B cell (primary cell): ENCODE results near the gene CCNDBP1. TPM values are rescaled to one million over a fixed set of nuclear protein-coding genes. Genes with fewer than 3 reads are reported as not detected.

Experiments used
- ATAC-seq: fragments of 200-7000 bp; cut with Tn5 transposase; one replicate; pipeline ENCODE4 v1.10.0; 2021; ENCODE audit warnings: low read depth, mild to moderate bottlenecking, moderate number of reproducible peaks, moderate library complexity
- CTCF ChIA-PET: fragments of 350-600 bp; sonication (Branson Sonifier 250); formaldehyde crosslinking; loops from one replicate; lab custom pipeline; 2021; ENCODE audit warnings: antibody characterized with exemption, inconsistent platforms; lab: Charles Lee
- POLR2A ChIA-PET: fragments of 350-600 bp; sonication (Branson Sonifier 250); formaldehyde crosslinking; loops from one replicate; lab custom pipeline; 2021; ENCODE audit warnings: antibody characterized with exemption; lab: Charles Lee
- DNase-seq: peaks from one replicate; pipeline ENCODE4 v3.0.0; 2013
- H2AFZ ChIP-seq: 2 replicates; pipeline ENCODE4 v1.6.1; 2012; ENCODE audit warnings: mild to moderate bottlenecking, low read depth, low read length; ENCODE audit not compliant: insufficient read depth, poor library complexity, severe bottlenecking
- H3K27ac ChIP-seq, 2 donors: 1 replicate in 1 of 2; 2 replicates in 1 of 2; pipeline ENCODE4 v1.5.1; 2012 to 2013; ENCODE audit warnings: low read length in 2 of 2, mild to moderate bottlenecking in 2 of 2, moderate library complexity in 1 of 2
- H3K27me3 ChIP-seq, 4 experiments: fragments of 200-600 bp in 1 of 4; sonication (generic) in 1 of 4; replicated peaks in 1 of 4; 1 replicate in 2 of 4; 2 replicates in 2 of 4; pipeline versions ENCODE4 v1.6.1 to v1.7.0; 2013 to 2016; ENCODE audit warnings: low read length in 3 of 4, mild to moderate bottlenecking in 2 of 4, mixed read lengths in 1 of 4, moderate library complexity in 1 of 4; ENCODE audit not compliant: insufficient read depth in 4 of 4, control insufficient read depth in 3 of 4; ENCODE audit errors: control extremely low read depth in 1 of 4
- H3K36me3 ChIP-seq, 2 experiments: replicated peaks in 1 of 2; 1 replicate in 1 of 2; 2 replicates in 1 of 2; pipeline versions ENCODE4 v1.6.1 to v1.7.1; 2013; ENCODE audit warnings: low read length in 1 of 2; ENCODE audit not compliant: insufficient read depth in 2 of 2, control insufficient read depth in 1 of 2; ENCODE audit errors: control extremely low read depth in 1 of 2, extremely low read depth in 1 of 2
- H3K4me1 ChIP-seq, 2 donors: fragments of 200-600 bp in 1 of 2; sonication (generic) in 1 of 2; 1 replicate in 1 of 2; 2 replicates in 1 of 2; pipeline versions ENCODE4 v1.5.1 to v1.6.1; 2013 to 2017; ENCODE audit warnings: low read length in 2 of 2; ENCODE audit not compliant: control insufficient read depth in 2 of 2, insufficient read depth in 2 of 2
- H3K4me2 ChIP-seq: replicated peaks from 2 replicates; pipeline ENCODE3; 2012; ENCODE audit warnings: mild to moderate bottlenecking, low read depth, low read length; ENCODE audit not compliant: poor library complexity, severe bottlenecking
- H3K4me3 ChIP-seq, 5 experiments: fragments of 200-600 bp in 1 of 5; sonication (generic) in 1 of 5; 1 replicate in 3 of 5; 2 replicates in 2 of 5; pipeline versions ENCODE4 v1.5.1 to v1.7.0; 2011 to 2016; ENCODE audit warnings: low read length in 4 of 5, mild to moderate bottlenecking in 4 of 5, low read depth in 2 of 5, control low read depth in 1 of 5, moderate library complexity in 1 of 5; ENCODE audit not compliant: insufficient read depth in 1 of 5; ENCODE audit errors: control extremely low read depth in 1 of 5, extremely low read depth in 1 of 5
- H3K79me2 ChIP-seq: fragments of 200-600 bp; sonication (generic); one replicate; pipeline ENCODE4 v1.6.0; 2016; ENCODE audit warnings: low read length; ENCODE audit not compliant: control insufficient read depth, insufficient read depth
- H3K9ac ChIP-seq: fragments of 200-600 bp; sonication (generic); 2 replicates; pipeline ENCODE4 v1.6.1; 2017; ENCODE audit warnings: mild to moderate bottlenecking, low read length, moderate library complexity
- H3K9me3 ChIP-seq, 3 donors: one replicate each; pipeline versions ENCODE4 v1.6.1 to v1.7.1; 2013; ENCODE audit warnings: low read length in 2 of 3; ENCODE audit not compliant: control insufficient read depth in 2 of 3, insufficient read depth in 1 of 3; ENCODE audit errors: control extremely low read depth in 1 of 3
- H4K20me1 ChIP-seq: 2 replicates; pipeline ENCODE4 v1.6.0; 2012; ENCODE audit warnings: mild to moderate bottlenecking, low read length; ENCODE audit not compliant: insufficient read depth, control insufficient read depth, poor library complexity, severe bottlenecking
- H3K27ac Mint-ChIP-seq: one replicate; pipeline ENCODE4 v1.8.0; 2021; ENCODE audit warnings: mixed read lengths
- H3K27me3 Mint-ChIP-seq: one replicate; pipeline ENCODE4 v1.8.0; 2021; ENCODE audit warnings: mixed read lengths
- H3K4me1 Mint-ChIP-seq: one replicate; pipeline ENCODE4 v1.8.0; 2021; ENCODE audit warnings: mixed read lengths
- H3K4me3 Mint-ChIP-seq: one replicate; pipeline ENCODE4 v1.8.0; 2021; ENCODE audit warnings: mixed read lengths
- H3K9me3 Mint-ChIP-seq: one replicate; pipeline ENCODE4 v1.8.0; 2022; ENCODE audit warnings: mixed read lengths; ENCODE audit not compliant: insufficient read depth
- CTCF ChIP-seq: fragments of 200-600 bp; IDR thresholded peaks from one replicate; pipeline ENCODE4 v1.8.0; 2022; ENCODE audit warnings: antibody characterized with exemption, mild to moderate bottlenecking
- EZH2 ChIP-seq: IDR thresholded peaks from 2 replicates; pipeline ENCODE4 v1.6.1; 2012; ENCODE audit warnings: borderline replicate concordance, low read depth, mild to moderate bottlenecking, moderate library complexity, low read length; ENCODE audit not compliant: insufficient read depth, poor library complexity, severe bottlenecking
- WGBS: methylation state at CpG from one replicate; pipeline ENCODE4 v1.1.5; 2013; ENCODE audit warnings: missing lambda C conversion rate; ENCODE audit not compliant: insufficient coverage; 5-methylcytosine and 5-hydroxymethylcytosine counted together
- intact Hi-C: fragments of 100-400 bp; cut with micrococcal nuclease; formaldehyde crosslinking; loops from one replicate; pipeline ENCODE4 v1.10.0; 2022
- polyA plus RNA-seq: library from polyadenylated mRNA; depleted of rRNA; stranded (reverse); fragments of >200 nt; gene quantifications from 2 replicates; pipeline ENCODE4 v1.2.3, GENCODE V29; 2012
- total RNA-seq, 2 donors: library from RNA; stranded (reverse); fragments of 120-200 nt in 1 of 2; gene quantifications; 1 replicate in 1 of 2; 2 replicates in 1 of 2; pipeline versions ENCODE4 v1.2.3 to v1.2.4, GENCODE V29; 2013 to 2022

Gene CCNDBP1
- total and polyA plus RNA-seq, 2 donors (not counting 1 experiment from before 2014, with no cell fraction given) = 111 to 113 TPM

- Histone ChIP-seq H3K9me3 (peaks cover 0 to 10% (median 3%) of the 10 kb centered on the region in 3 donors), H3K9ac (no peak overlapping the region), H3K27me3 (peaks cover 0 to 4% (median 0%) of the 10 kb centered on the region in 4 experiments), H3K36me3 (peaks cover 4 to 30% of the 10 kb centered on the region in 2 experiments), H3K4me2 (no peak overlapping the region), H3K4me3 (no peak overlapping the region), H4K20me1 (no peaks in the 10 kb centered on the region), H3K4me1 (peaks cover 0 to 4% of the 10 kb centered on the region in 2 donors), H2AFZ (no peak overlapping the region), H3K27ac (no peak overlapping the region), H3K79me2 (no peaks in the 10 kb centered on the region)
- WGBS = 97% methylated on average over 3 of the region's 3 CpGs
- TF ChIP-seq EZH2 = no peak
- TF ChIP-seq CTCF = no peak
- Mint-ChIP-seq H3K27me3 (no peaks in the 10 kb centered on the region), H3K9me3 (peaks cover 7% of the 10 kb centered on the region), H3K27ac (no peak overlapping the region), H3K4me3 (no peak overlapping the region), H3K4me1 (peaks cover 14% of the 10 kb centered on the region)
- CTCF ChIA-PET = interaction anchor here (0.6 to 1.1 kb wide), 2 partner anchors 86 to 1323 kb away, joined by 3 read pairs; no protein-coding TSS in a partner anchor
- POLR2A ChIA-PET = no interaction called here
- DNase-seq = no peak
- ATAC-seq = no peak
- intact Hi-C loops = no loop called here
These were observed 13.8 kb downstream of the CCNDBP1 start for GRCh38 chr15:43198992-43199391.

- TF ChIP-seq CTCF (no peak), EZH2 (no peak)
- Mint-ChIP-seq H3K4me3 (no peak overlapping the region), H3K27me3 (peaks cover 4% of the 10 kb centered on the region), H3K9me3 (peaks cover 7% of the 10 kb centered on the region), H3K27ac (no peak overlapping the region), H3K4me1 (peaks cover 19% of the 10 kb centered on the region)
- H4K20me1 ChIP-seq = no peaks in the 10 kb centered on the region
- POLR2A ChIA-PET = no interaction called here
- ATAC-seq = no peak
- H3K4me2 ChIP-seq = no peak overlapping the region
- peaks cover 0 to 4% of the 10 kb centered on the region in 2 donors for H3K4me1 ChIP-seq
- no peak for DNase-seq
- H3K79me2 ChIP-seq = no peaks in the 10 kb centered on the region
- no peak overlapping the region for H3K9ac ChIP-seq
- H3K36me3 ChIP-seq = peaks cover 4 to 21% of the 10 kb centered on the region in 2 experiments
- H3K9me3 ChIP-seq = peaks cover 0 to 10% (median 3%) of the 10 kb centered on the region in 3 donors
- intact Hi-C loops = no loop called here
- CTCF ChIA-PET = interaction anchor here (1.1 kb wide), 1 partner anchor 85 kb away, joined by 3 read pairs; no protein-coding TSS in a partner anchor
- H3K27ac ChIP-seq = no peak overlapping the region
- H3K4me3 ChIP-seq = no peak overlapping the region
- no peak overlapping the region for H2AFZ ChIP-seq
- H3K27me3 ChIP-seq = peaks cover 0 to 4% (median 0%) of the 10 kb centered on the region in 4 experiments
- WGBS = no CpG with 5 or more reads among the region's 3 CpGs
These were observed 14.8 kb downstream of the CCNDBP1 start for GRCh38 chr15:43199945-43200488.
